KMS-11 (cell line): ENCODE data around the gene GPR173.

ENCODE experiments used
- H2AFZ ChIP-seq: fragments of 200-600 bp; sonication (generic); 2 replicates; pipeline ENCODE4 v1.6.1; 2016; ENCODE audit warnings: antibody characterized with exemption, mixed run types, low read depth
- H3K27ac ChIP-seq: fragments of 200-600 bp; sonication (generic); 2 replicates; pipeline ENCODE4 v1.6.1; 2016; ENCODE audit warnings: mild to moderate bottlenecking, mixed run types
- H3K27me3 ChIP-seq: fragments of 200-600 bp; sonication (generic); 2 replicates; pipeline ENCODE4 v1.6.1; 2017; ENCODE audit warnings: mild to moderate bottlenecking, low read depth, mixed run types, moderate library complexity; ENCODE audit not compliant: insufficient read depth
- H3K36me3 ChIP-seq: fragments of 200-600 bp; sonication (generic); 2 replicates; pipeline ENCODE4 v1.6.1; 2017; ENCODE audit warnings: mild to moderate bottlenecking, mixed run types; ENCODE audit not compliant: insufficient read depth
- H3K4me1 ChIP-seq: fragments of 200-600 bp; sonication (generic); 2 replicates; pipeline ENCODE4 v1.6.1; 2016; ENCODE audit warnings: mild to moderate bottlenecking, low read depth, mixed run types; ENCODE audit not compliant: poor library complexity, severe bottlenecking
- H3K4me2 ChIP-seq: fragments of 200-600 bp; sonication (generic); 2 replicates; pipeline ENCODE4 v1.7.0; 2016; ENCODE audit warnings: mild to moderate bottlenecking, mixed run types
- H3K4me3 ChIP-seq: fragments of 200-600 bp; sonication (generic); IDR thresholded peaks from 2 replicates; pipeline ENCODE4 v1.6.1; 2017; ENCODE audit warnings: low read depth, low read length, mixed read lengths; ENCODE audit not compliant: insufficient read depth
- H3K79me2 ChIP-seq: fragments of 200-600 bp; sonication (generic); 2 replicates; pipeline ENCODE4 v1.6.1; 2016; ENCODE audit warnings: low read depth, mixed run types; ENCODE audit not compliant: insufficient read depth
- H3K9ac ChIP-seq: fragments of 200-600 bp; sonication (generic); 2 replicates; pipeline ENCODE4 v1.6.1; 2016; ENCODE audit warnings: mild to moderate bottlenecking, mixed run types
- H4K20me1 ChIP-seq: fragments of 200-600 bp; sonication (generic); 2 replicates; pipeline ENCODE4 v1.6.1; 2016; ENCODE audit warnings: mild to moderate bottlenecking, mixed run types; ENCODE audit not compliant: insufficient read depth
- TF ChIP-seq, protein P1 (sequence below): fragments of 200-600 bp; sonication (generic); conservative IDR thresholded peaks from 2 replicates; pipeline ENCODE4 v1.6.1; 2017; ENCODE audit warnings: low read depth, mild to moderate bottlenecking, antibody characterized with exemption, low read length, moderate library complexity, mixed read lengths

Gene GPR173

DNA sequence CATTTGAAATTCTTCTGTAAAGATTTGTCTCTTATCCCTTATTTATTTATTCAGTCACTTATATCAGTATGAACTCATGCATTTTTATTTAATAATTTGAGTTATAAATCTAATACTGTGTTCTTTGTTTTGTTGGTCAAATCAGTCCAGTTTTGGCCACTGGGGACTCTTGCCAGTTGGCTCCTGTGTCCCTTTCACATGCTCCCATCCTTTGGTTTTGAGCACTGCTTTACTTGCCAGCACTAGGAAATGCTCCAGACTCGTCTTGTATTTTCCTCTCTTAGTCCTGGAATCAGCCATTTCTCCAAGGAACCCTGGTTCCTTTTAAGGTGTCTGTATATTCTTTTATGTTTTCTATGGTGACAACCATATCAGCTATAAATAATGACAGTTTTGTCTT is 73.4 kb downstream of the GPR173 start:
- Histone ChIP-seq H3K4me3 (no peak overlapping the region), H3K36me3 (no peaks in the 10 kb centered on the region), H3K27ac (no peak overlapping the region), H3K27me3 (no peaks in the 10 kb centered on the region), H4K20me1 (no peaks in the 10 kb centered on the region), H3K9ac (no peak overlapping the region), H3K4me1 (no peaks in the 10 kb centered on the region), H2AFZ (no peak overlapping the region), H3K4me2 (no peak overlapping the region), H3K79me2 (no peaks in the 10 kb centered on the region)
- TF ChIP-seq, protein P1, sequence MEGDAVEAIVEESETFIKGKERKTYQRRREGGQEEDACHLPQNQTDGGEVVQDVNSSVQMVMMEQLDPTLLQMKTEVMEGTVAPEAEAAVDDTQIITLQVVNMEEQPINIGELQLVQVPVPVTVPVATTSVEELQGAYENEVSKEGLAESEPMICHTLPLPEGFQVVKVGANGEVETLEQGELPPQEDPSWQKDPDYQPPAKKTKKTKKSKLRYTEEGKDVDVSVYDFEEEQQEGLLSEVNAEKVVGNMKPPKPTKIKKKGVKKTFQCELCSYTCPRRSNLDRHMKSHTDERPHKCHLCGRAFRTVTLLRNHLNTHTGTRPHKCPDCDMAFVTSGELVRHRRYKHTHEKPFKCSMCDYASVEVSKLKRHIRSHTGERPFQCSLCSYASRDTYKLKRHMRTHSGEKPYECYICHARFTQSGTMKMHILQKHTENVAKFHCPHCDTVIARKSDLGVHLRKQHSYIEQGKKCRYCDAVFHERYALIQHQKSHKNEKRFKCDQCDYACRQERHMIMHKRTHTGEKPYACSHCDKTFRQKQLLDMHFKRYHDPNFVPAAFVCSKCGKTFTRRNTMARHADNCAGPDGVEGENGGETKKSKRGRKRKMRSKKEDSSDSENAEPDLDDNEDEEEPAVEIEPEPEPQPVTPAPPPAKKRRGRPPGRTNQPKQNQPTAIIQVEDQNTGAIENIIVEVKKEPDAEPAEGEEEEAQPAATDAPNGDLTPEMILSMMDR: no peak

DNA sequence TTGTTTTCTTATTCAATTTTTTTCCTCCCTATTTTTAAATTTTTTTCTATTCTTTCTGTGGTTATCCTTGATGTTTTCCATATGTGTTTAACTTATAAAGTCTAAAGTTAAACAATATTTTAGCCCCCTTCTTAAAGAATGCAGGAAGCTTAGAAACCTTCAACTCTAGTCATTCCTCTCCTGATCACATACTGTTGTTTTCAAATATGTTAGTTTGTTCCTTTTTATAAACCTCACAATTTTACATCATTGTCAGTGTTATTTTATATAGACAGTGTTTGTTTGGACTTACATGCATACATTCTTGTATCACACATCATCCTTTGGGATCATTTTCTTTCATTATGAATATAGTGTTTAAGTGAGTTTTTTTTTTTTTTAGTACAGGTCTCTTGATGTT is 76.9 kb downstream of the GPR173 start:
- Histone ChIP-seq H3K4me3 (no peak overlapping the region), H4K20me1 (no peaks in the 10 kb centered on the region), H2AFZ (no peak overlapping the region), H3K36me3 (no peaks in the 10 kb centered on the region), H3K27ac (no peak overlapping the region), H3K79me2 (no peaks in the 10 kb centered on the region), H3K4me1 (no peaks in the 10 kb centered on the region), H3K9ac (no peak overlapping the region), H3K27me3 (no peaks in the 10 kb centered on the region), H3K4me2 (no peak overlapping the region)
- TF ChIP-seq, protein P1: no peak

DNA sequence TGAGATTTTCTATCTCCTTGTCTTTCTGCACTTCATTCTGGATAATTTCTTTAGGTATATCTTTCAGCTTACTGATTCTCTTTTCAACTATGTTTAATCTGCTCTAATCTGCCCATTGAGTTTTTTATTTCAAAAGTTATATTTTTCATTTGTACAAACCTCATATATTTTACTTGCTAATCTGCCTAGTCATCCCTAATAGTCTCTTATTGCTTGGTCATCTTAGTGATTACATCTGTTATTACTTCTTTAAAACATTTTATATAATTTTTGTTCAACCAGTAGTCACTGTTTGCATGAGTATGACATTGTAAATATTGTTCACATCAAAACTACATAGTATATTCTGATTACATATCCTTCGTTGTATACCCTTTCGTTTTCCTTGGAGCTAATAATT is 77.8 kb downstream of the GPR173 start:
- no peaks in the 10 kb centered on the region for H3K4me1 ChIP-seq
- no peaks in the 10 kb centered on the region for H3K79me2 ChIP-seq
- TF ChIP-seq, protein P1: no peak
- no peaks in the 10 kb centered on the region for H3K27me3 ChIP-seq
- H3K4me2 ChIP-seq: no peak overlapping the region
- no peak overlapping the region for H3K9ac ChIP-seq
- no peaks in the 10 kb centered on the region for H3K36me3 ChIP-seq
- no peak overlapping the region for H2AFZ ChIP-seq
- no peaks in the 10 kb centered on the region for H4K20me1 ChIP-seq
- H3K4me3 ChIP-seq: no peak overlapping the region
- no peak overlapping the region for H3K27ac ChIP-seq

DNA sequence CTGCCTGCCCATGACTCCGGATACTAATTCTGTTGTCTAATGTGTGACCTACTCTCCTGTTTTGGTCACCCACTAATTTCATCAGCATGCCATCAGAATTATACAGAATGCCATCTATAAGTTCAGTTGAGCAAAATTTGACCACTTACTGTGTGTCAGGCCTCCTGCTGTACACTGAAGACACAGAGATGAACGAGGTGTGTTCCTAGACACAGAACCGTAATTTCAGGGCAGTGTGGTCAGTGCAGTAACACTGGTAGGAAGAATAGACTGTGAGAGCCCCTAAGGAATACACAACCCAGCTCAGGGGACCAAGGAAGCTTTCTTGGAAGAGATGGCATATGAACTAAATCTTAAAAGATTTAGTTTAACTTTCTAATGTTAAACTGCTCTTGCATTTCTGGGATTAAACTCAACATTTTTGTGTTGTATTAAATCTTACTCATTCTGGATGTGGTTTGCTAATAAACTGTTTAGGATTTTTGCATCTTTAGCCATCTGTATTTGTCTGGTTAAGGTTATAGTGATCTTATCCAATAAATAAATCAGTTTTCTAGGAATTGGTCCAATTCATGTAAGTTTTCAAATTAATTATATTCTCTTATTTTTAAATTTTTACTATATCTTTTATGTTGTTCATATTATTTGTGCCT is 79.6 kb downstream of the GPR173 start:
- no peaks in the 10 kb centered on the region for H3K79me2 ChIP-seq
- H3K36me3 ChIP-seq: no peaks in the 10 kb centered on the region
- H3K9ac ChIP-seq: no peak overlapping the region
- no peaks in the 10 kb centered on the region for H3K27me3 ChIP-seq
- H3K27ac ChIP-seq: no peak overlapping the region
- H3K4me1 ChIP-seq: no peaks in the 10 kb centered on the region
- H3K4me2 ChIP-seq: no peak overlapping the region
- no peak overlapping the region for H3K4me3 ChIP-seq
- TF ChIP-seq, protein P1: no peak
- H4K20me1 ChIP-seq: no peaks in the 10 kb centered on the region
- no peak overlapping the region for H2AFZ ChIP-seq
